Left ventricle myocardium inferior (tissue), 1 donor: ENCODE measurements around the gene RBFOX2. TPM values are rescaled to one million over a fixed set of nuclear protein-coding genes. Genes with fewer than 3 reads are reported as not detected.

Experiments used
- DNase-seq: peaks from one replicate; pipeline ENCODE4 v3.0.0-alpha.2; 2020
- H3K27ac ChIP-seq: fragments of 200-600 bp; replicated peaks from 2 replicates; pipeline ENCODE4 v1.8.0; 2021
- H3K27me3 ChIP-seq: fragments of 200-600 bp; 2 replicates; pipeline ENCODE4 v1.8.0; 2021; ENCODE audit warnings: low read depth
- H3K36me3 ChIP-seq: fragments of 200-600 bp; 2 replicates; pipeline ENCODE4 v1.8.0; 2021
- H3K4me1 ChIP-seq: fragments of 200-600 bp; 2 replicates; pipeline ENCODE4 v1.8.0; 2021
- H3K4me3 ChIP-seq: fragments of 200-600 bp; 2 replicates; pipeline ENCODE4 v1.8.0; 2021; ENCODE audit warnings: mild to moderate bottlenecking, moderate library complexity
- H3K9me3 ChIP-seq: fragments of 200-600 bp; replicated peaks from 2 replicates; pipeline ENCODE4 v1.8.0; 2021
- CTCF ChIP-seq: fragments of 200-600 bp; IDR thresholded peaks from 2 replicates; pipeline ENCODE4 v1.8.0; 2021; ENCODE audit warnings: antibody characterized with exemption, mild to moderate bottlenecking, borderline replicate concordance
- intact Hi-C: fragments of 100-400 bp; cut with micrococcal nuclease; formaldehyde crosslinking; loops from one replicate; pipeline ENCODE4 v1.11.0; 2022
- total RNA-seq: library from RNA; stranded (reverse); fragmentation: NEBNext Ultra II Directional; extraction: Animal tissue kit (Norgen Biotek cat#: 25700); gene quantifications from one replicate; pipeline ENCODE4 v1.2.1, GENCODE V29; 2021
- donor health status: DM: no; HTN: yes; CAD: no; lungs with severe emphysema.

The RBFOX2 gene
- total RNA-seq, 1 donor from 2014 or later, result 75.4 TPM

- no peak overlapping the region for H3K4me3 ChIP-seq
- intact Hi-C loops, result no loop called here
- no peak for TF ChIP-seq CTCF
Observed at GRCh38 chr22:36069368-36069767, 40.7 kb upstream of the RBFOX2 start.

DNA sequence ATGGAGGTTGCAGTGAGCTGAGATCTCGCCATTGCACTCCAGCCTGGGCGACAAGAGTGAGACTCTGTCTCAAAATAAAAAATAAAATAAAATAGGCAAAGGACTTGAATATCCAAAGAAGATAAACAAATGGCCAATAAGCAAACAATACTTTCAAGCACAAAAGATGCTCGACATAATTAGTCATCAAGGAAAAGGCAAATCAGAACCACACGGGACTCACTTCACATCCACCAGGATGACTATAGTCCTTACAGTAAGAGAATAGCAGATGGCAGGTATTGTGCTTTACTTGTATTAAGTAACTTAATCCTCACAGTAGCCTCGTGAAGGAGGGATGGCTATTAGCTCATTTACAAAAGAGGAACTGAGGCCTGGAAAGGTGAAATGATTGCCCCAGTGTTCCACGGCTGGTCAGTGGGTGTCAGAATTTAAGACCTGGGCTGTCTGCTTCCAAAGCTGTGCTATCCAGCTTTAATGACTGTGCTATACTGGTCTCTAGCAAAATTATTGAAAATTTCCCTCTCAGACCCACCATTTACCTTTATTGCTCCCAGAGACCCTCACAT is 40.2 kb upstream of the RBFOX2 start:
- intact Hi-C loops, result no loop called here
- no peak overlapping the region for H3K4me3 ChIP-seq
- H3K27ac ChIP-seq, result no peak overlapping the region
- H3K9me3 ChIP-seq, result no peaks in the 10 kb centered on the region
- TF ChIP-seq CTCF, result no peak
- no peaks in the 10 kb centered on the region for H3K27me3 ChIP-seq
- no peak for DNase-seq
- H3K36me3 ChIP-seq, result no peaks in the 10 kb centered on the region
- H3K4me1 ChIP-seq, result peaks cover 17% of the 10 kb centered on the region

More at GRCh38 chr22:36069368-36069767, 40.7 kb upstream of the RBFOX2 start:
- Histone ChIP-seq H3K9me3 (no peaks in the 10 kb centered on the region), H3K4me1 (peaks cover 17% of the 10 kb centered on the region), H3K27me3 (no peaks in the 10 kb centered on the region), H3K36me3 (no peaks in the 10 kb centered on the region), H3K27ac (no peak overlapping the region)
- no peak for DNase-seq

GRCh38 chr22:36067235-36067558 is 38.6 kb upstream of the RBFOX2 start:
- intact Hi-C loops, result no loop called here
- Histone ChIP-seq H3K27ac (no peak overlapping the region), H3K27me3 (no peaks in the 10 kb centered on the region), H3K36me3 (no peaks in the 10 kb centered on the region), H3K4me3 (no peak overlapping the region), H3K9me3 (no peaks in the 10 kb centered on the region), H3K4me1 (peaks cover 17% of the 10 kb centered on the region)
- no peak for DNase-seq
- no peak for TF ChIP-seq CTCF

- Histone ChIP-seq H3K9me3 (no peaks in the 10 kb centered on the region), H3K36me3 (no peaks in the 10 kb centered on the region), H3K27me3 (no peaks in the 10 kb centered on the region), H3K4me1 (peaks cover 17% of the 10 kb centered on the region), H3K27ac (peak overlapping the region; percentile 91), H3K4me3 (peak overlapping the region; percentile 70)
- DNase-seq, result peak; percentile 86
- intact Hi-C loops, result no loop called here
- peak; percentile 100 for TF ChIP-seq CTCF
Observed at GRCh38 chr22:36065775-36066544, 37.3 kb upstream of the RBFOX2 start.

- Histone ChIP-seq H3K4me3 (peak overlapping the region; percentile 70), H3K4me1 (peaks cover 17% of the 10 kb centered on the region), H3K27ac (peak overlapping the region; percentile 91), H3K36me3 (no peaks in the 10 kb centered on the region), H3K9me3 (no peaks in the 10 kb centered on the region), H3K27me3 (no peaks in the 10 kb centered on the region)
- TF ChIP-seq CTCF, result no peak
- intact Hi-C loops, result no loop called here
- DNase-seq, result no peak
Observed at GRCh38 chr22:36065462-36065774, 36.8 kb upstream of the RBFOX2 start.
